GM10248 (cell line): Measurements from ENCODE around the gene IFNA14.
A peak's percentile ranks its signal among the peaks of the same experiment; 100 is the strongest.

Source experiments
- CTCF ChIA-PET: fragments of 300-600 bp; sonication (Branson Sonifier 250); formaldehyde crosslinking; extraction: SDS; loops from one replicate; lab custom pipeline; 2021; ENCODE audit warnings: antibody characterized with exemption; lab: Yijun Ruan, JAX
- POLR2A ChIA-PET: fragments of 350-650 bp; sonication (Branson Sonifier 250); formaldehyde crosslinking; extraction: SDS; loops from one replicate; lab custom pipeline; 2020; ENCODE audit warnings: antibody characterized with exemption; lab: Yijun Ruan, JAX
- DNase-seq: peaks from one replicate; pipeline ENCODE4 v3.0.0; 2012; ENCODE audit errors: extremely low spot score
- TF ChIP-seq, protein P1 (sequence below): IDR thresholded peaks from 2 replicates; pipeline ENCODE4 v1.5.1; 2012; ENCODE audit warnings: mild to moderate bottlenecking, low read depth; ENCODE audit errors: extremely low read depth, missing control alignments, control extremely low read depth

The IFNA14 gene

DNA sequence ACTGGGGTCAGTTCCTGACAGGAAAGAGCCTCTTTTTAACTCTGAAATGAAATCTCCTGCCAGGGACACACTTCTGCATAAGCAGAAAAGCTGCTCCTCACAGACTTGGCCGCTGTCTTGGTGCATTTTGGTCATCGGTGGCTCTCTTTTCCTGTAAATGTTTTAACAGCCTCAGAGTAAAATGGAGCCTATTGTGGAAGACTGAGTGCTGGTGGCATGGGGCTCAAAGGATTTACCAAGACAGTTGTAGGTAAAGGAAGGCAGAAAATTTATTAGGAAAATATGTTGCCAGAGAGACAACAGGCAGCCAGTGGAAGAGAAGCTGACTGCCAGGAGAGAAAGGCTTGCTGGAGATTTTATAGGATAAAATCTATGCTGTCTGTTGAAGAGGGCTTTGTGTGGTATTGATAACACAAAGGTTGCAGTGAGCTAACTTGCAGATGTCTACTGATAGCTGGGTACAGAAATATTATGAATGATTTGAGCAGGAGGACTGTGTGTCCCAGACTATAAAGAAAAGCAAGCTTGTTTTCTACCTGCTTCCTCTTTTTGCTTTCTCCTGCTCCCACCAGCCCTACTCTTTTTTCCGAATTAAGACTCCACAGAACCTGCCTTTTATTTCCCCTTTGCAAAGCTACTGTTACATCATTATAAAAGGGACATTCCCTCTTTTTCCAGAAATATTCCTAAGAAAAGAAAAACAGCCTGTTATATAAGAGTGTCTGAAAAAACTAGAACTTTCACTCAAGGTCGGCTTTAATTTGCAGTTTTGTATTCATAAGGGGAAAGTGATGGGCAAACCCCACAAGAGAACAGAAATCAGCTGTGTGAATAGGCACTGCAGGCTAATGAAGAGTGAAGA lies 27.9 kb upstream of the IFNA14 start:
- ChIA-PET POLR2A (no interaction called here), CTCF (interaction anchor here (1.0 to 2.8 kb wide), 4 partner anchors 15 to 546 kb away, joined by 3 to 11 read pairs (median 4); no protein-coding TSS in a partner anchor)
- peak; percentile 22 for DNase-seq
- TF ChIP-seq, protein P1, sequence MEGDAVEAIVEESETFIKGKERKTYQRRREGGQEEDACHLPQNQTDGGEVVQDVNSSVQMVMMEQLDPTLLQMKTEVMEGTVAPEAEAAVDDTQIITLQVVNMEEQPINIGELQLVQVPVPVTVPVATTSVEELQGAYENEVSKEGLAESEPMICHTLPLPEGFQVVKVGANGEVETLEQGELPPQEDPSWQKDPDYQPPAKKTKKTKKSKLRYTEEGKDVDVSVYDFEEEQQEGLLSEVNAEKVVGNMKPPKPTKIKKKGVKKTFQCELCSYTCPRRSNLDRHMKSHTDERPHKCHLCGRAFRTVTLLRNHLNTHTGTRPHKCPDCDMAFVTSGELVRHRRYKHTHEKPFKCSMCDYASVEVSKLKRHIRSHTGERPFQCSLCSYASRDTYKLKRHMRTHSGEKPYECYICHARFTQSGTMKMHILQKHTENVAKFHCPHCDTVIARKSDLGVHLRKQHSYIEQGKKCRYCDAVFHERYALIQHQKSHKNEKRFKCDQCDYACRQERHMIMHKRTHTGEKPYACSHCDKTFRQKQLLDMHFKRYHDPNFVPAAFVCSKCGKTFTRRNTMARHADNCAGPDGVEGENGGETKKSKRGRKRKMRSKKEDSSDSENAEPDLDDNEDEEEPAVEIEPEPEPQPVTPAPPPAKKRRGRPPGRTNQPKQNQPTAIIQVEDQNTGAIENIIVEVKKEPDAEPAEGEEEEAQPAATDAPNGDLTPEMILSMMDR, result no peak

DNA sequence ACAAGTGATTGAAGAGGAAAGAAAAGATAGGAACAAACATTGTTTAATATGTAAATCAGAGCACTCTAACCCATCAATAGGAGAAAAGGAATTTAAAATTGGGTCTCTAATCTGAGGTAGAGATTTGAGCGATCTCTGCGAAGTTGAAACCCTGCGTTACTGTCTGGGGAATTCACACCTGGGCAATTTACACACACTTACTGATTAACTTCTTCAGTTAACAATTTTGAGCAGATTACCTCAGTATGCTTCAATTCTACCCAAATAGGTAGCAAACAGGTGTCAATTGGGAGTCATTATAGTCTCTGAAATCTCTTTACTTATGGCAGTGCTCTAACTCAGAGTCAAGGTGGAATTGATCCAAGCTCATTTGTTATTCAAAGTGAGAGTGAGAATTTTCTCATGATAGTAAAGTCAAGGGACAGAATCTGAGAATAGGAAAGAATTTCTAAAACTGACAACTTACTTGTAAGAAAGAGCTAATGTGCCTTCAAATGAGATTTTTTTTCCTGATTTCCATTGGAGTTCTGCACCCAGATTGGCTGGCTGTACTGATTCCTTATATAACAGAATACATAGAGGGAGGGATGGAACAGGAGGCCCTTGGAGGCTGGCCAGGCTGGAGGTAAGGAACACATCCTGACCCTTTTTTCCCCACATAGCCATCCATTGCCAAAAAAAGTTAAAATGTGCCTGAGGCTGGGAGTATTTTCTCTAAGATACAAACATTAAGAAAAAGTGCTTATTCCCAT lies 27.1 kb upstream of the IFNA14 start:
- no peak for DNase-seq
- ChIA-PET POLR2A (no interaction called here), CTCF (interaction anchor here (0.7 to 2.8 kb wide), 3 partner anchors 12 to 547 kb away, joined by 3 to 11 read pairs (median 3); no protein-coding TSS in a partner anchor)
- TF ChIP-seq, protein P1, result no peak

DNA sequence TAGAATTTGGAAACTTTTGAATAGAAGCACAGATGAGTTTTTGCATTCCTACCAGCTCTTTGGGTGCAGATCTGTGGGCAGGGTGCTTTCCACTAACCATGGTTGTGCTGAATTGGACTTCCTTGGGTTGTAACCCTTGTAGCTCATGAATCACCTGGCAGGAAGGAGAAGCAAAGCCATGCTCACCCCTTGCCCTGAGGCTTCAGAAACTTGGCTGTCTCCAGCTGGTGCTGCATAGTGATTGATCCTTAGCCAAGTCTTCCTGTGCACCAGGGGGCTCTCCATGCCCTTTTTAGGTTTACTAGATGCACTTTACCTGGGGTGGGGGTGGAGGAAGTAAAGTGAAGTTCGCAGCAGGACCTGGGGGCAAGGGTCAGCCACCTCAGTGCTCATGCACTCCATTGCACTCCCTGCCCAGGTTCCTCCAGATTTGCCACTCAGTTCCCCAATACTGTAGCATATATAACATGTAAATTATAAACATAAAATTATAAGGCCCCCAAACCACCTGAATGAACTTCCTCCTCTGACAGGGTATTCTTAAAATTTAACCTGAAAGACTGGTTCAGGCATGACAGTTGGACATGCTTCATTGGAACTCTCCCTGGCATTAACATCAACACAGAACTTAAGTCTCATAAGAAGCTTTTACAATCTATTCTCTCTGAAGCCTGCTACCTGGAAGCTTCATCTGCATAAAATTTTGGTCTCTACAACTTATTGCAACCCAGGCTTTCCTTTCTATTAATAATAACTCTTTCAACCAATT lies 25.8 kb upstream of the IFNA14 start:
- TF ChIP-seq, protein P1, result no peak
- ChIA-PET POLR2A (no interaction called here), CTCF (interaction anchor here (1.2 to 2.8 kb wide), 3 partner anchors 13 to 71 kb away, joined by 4 to 11 read pairs (median 5); no protein-coding TSS in a partner anchor)
- DNase-seq, result no peak

DNA sequence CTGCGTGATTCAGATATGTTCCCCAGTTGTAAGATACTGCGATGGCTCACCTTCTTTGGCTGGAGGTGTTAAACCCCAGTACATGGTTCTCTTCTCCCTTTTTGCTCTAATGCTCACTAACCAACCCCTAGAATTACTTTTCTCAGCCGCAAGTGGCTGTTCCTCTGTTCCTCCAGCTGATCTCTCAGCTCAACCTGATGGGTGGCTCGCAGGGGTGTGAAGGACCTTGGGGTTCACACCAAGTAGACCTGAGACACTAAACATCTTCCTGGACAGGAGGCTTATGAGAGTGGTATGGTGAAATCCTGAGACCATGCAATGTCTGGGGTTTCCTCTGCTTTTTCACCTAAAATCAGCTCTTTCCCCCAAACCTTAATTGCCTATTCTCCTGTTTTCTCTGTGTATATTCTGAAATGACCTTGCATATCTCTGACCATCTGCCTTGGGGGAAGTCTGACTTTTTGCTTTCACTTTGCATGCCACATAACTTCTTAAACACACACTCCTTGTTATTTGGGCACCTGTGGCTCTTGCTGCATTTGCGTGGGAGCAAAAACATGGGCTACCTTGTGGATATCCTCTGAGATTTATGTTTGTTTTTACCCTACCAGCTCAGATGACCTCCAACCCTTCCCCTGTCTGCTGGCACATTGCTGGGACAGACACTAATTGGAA lies 15.9 kb upstream of the IFNA14 start:
- TF ChIP-seq, protein P1, result no peak
- ChIA-PET CTCF (interaction anchor here (1.4 to 2.0 kb wide), 2 partner anchors 73 to 140 kb away, joined by 3 to 6 read pairs; no protein-coding TSS in a partner anchor), POLR2A (no interaction called here)
- DNase-seq, result no peak

DNA sequence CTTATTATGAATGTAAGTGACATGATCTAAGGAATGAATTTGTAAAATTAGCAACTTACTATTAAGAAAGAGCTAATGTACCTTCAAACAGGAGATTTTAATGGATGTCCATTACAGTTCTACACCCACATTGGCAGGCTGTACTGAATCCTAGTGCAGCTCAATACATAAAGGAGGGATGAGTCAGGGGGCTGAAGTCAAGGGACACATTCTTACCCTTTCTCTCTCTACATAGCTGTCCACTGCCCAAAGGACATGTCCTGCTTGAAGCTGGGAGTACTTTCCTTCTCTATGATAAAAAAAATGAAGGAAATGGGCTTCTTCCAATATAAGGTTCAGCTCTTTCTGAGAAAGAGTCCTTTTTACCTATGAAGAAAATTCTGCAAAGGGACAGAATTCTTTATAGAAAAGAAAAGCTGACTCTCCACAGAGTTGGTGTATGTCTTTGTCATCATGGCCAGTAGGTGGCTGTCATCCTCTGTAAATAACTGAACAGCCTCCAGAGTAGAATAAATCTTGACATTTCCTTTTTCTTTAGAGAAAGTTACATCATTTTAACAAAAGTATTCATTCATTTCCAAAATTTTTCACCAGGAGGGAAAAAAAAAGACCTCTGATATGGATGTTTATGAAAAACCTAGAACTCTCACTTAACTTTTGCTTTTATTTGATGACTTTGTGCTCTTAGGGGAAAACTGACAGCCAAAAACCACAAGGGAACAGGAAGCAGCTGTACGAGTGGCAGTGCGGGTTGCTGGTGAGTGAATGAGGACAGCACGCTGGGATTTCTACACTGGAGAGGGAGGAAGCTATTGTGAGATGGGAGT lies 13.1 kb upstream of the IFNA14 start:
- TF ChIP-seq, protein P1, result peak; percentile 53
- peak; percentile 39 for DNase-seq
- POLR2A ChIA-PET, result no interaction called here
- CTCF ChIA-PET, result interaction anchor here (0.7 to 5.3 kb wide), 25 partner anchors 9 to 541 kb away, joined by 3 to 27 read pairs (median 4); partner anchors contain the start of genes IFNA14 and KLHL9
